CMK (cell line): ENCODE data around the gene KRT26.
"Not testable (repeated sequence)": the region's sequence is repeated elsewhere in the genome, so short reads cannot be mapped to it uniquely, and the experiment has no call there.

ENCODE experiments used
- DNase-seq: peaks from one replicate; pipeline ENCODE4 v3.0.0-alpha.2; 2010; ENCODE audit warnings: low read depth

KRT26 gene

DNA sequence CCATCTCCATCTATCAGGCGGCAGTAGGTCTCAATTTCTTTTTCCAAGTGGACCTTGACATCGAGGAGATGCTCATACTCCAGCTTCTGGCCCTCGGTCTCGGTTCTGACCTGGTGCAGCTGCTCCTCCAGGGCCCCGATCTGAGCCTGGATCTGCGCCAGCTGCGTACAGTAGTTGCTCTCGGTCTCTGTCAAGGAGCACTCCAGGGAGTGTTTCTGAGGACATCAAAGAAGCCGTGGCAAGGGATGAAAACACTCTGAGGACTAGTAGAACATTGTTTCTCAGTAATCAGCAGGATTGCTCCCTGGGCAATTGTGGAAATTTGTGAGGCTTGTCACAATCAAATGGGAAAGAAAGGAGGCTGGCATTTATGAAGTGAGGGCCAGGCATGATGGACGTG is 21.8 kb upstream of the KRT26 start:
- DNase-seq: no peak

DNA sequence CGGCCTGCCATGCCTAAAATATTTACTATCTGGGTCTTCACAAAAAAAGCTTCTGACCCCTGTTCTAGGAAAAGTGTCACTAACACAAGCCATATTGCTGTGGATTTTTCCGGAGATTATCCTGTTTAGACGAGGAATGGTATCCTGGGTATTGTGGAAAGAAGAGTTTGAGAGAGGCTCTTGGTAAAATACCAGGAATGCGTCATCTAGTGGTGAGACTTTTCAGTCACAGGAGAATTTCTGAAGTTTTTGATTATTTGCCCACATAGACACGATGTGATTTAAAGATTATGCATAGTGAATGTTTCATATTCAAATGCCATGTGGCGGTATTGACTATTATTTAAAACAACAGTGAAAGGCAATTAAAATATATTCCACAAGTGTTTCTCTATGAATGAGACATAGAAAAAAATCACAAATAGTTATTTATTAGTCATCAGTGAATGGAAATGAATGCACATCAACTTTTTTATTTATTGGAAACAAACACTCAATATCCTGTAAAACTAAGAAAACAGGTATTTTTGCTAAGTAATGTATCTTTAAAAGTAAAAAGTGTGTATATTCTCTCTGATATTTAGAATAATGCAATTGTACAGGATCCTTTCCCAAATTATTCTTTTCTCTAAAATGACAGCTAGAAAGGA is 19.9 kb upstream of the KRT26 start:
- DNase-seq: no peak

DNA sequence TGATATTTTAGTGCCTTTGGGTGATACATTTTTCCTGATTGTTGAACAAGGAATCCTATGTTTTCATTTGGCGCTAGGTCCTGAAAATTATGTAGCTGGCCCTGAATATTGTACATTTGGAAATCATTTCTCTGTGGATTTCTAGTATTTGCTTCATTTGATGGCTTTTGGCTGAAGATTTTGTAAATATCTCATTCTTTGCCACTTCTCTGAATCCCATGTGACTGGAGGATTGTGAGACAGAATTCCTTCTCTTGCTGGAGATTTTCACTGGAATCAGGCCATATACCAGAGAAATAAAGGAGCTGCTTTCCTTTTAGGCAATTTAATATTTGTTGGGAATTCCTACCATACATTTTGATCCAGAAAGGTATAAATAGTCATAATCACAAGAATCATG is 19.1 kb upstream of the KRT26 start:
- no peak for DNase-seq

DNA sequence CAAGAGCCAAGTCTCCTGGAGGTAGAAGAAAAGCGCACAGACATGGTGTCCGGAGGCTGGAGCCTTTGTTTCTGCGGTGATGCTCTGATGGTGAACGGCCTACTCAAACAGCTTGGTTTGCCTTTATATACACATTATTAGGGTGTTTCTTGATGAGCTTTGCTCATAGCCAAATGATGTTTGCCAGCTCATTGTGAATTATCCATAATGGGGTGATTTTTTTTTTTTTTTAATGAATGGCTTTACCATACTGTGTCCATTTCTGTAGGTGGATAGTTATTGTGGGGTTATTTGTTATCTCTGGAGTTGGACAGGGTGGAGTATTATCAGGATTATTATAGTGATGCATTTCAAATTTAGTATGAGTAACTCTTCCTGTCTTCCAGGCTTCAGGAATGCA is 10.4 kb upstream of the KRT26 start, which contains the start of gene KRT27:
TSS of gene KRT27 (minus strand) at position 101 of the 400 bp plus-strand sequence. CDS start at position 44, 57 bp downstream.
- DNase-seq: no peak

DNA sequence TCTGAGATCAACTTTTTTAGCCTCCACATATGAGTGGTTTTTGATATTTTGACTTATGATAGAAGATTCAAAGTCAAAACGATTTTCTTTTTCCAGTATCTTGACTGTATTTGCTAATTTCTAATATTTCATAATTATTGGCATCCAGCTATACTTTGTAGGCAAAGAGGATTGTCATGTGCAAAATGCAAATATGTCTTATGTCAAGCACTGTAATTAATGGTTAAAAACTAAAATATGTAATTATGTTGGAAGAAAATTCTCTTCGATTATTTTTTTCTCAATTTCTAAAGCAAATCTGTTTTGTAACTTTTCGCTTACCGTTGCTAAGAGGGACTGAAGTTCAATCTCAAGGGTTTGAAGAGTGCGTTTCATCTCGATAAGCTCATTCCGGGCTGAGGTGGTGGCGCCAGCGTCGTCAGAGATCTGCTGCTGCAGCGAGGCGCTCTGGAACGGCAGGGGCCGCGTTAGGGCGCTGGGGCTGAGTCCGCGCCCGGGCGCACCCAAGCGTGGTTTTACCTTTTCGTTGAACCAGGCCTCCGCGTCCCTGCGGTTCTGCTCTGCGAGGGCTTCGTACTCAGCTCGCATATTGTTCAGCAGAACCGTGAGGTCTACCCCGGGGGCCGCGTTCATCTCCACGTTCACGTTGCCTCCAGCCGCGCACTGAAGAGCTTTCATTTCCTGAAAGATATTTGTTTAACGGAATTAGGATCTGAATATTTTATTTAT is 7.3 kb upstream of the KRT26 start:
- DNase-seq: no peak

DNA sequence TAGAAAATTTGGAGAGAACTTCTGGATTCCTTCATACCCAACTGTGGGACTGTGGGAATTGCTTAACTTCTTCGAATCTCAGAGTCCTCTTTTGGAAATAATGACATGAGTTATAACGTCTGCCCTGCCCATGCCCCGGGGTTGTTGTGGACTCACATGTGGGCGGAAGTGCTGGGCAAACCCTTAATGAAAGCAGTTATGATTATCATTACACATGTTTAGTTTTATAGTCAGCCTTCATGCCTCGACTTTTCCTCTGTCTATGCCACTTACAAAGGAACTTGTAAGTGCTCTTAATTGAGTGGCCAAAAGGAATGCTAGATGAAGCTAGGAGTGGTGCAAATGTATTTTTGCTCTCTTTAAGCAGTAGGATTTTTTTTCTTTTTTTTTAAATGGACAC is 6.5 kb upstream of the KRT26 start:
- DNase-seq: no peak

DNA sequence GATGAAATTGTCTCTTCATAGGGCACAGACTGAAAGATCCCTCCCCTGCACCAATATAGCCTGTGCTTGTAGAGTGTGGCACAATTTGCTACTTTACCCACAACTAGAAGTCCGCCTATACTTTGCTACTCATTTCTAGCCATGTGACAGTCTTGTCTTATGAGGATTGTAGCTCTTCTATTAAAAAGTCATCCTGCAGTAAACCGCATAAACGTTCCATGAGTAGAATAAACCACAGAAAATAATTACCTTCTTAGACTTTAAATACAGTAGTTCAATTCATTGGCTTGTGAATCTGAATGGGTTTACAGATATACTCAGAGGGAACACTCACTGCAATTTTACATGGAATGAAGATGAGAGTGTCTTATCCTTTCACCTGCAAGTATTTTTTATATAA is 6.0 kb upstream of the KRT26 start:
- DNase-seq: no peak

DNA sequence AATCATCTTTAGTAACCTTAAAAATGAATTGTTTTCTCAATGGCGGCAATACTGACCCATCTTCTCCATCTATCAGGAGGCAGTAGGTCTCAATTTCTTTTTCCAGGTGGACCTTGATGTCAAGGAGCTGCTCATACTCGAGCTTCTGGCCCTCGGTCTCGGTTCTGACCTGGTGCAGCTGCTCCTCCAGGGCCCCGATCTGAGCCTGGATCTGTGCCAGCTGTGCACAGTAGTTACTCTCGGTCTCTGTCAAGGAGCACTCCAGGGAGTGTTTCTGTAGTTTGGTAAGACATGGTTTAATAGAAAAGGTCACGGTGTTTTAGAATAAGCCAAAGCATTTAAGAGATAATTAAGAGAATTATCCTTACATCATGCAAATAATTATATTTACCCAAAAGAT is 5.5 kb upstream of the KRT26 start:
- DNase-seq: no peak

DNA sequence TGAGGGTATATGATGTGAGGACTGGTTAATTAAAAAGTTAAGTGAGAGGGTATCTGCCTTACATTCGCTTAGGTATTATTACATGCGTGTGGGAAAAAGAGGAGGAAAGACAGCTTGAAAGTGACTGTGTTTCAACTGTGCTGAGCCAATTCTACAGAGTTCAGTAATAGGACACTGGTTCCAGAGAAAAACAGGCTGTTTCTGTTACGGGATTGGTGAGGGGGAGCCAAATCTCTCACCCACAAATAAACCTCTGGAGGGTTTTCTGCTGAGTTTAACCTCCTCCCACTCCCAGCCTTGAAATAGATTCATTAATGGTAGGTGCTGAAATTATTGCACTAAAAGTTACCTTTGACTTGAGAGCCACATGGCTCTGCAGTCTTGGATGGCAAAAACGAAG is 3.9 kb upstream of the KRT26 start:
- DNase-seq: no peak

DNA sequence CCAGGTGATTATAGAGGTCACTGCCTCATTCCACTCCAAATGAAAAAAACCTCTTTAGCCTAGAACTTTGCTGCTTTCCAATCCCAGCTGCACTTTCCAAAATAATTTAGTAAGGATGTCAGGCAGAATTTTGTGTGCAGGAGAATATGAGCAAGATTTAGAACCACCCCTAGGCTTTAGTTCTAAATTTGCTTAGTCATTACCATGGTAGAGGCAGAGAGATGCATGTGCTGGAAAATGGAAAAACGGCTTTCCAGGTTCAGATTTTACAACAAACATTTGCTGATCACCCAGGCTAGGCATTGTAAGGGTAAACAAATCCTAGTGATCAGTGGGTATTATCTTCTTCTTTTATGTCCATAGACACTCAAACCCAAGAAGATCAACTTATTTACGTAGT is 6.3 kb downstream of the KRT26 start:
- DNase-seq: no peak

DNA sequence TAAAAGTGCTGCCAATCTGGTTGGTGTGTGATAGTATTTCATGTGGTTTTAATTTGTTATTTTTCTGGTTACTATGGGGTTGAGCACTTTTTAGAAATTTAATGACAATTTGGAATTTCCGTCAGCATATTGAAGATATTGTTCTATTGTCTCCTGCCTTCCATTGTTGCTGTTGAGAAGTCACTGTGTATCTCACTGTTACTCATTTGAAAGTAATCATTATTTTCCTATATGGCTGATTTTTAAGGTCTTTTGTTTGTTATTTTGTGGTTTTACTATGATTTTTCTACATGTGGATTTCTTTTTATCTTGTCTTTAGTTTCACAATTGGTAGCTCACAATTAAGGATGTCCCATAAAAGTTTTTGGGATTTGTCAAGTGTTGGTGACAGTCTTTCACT is 8.2 kb downstream of the KRT26 start:
- DNase-seq: no peak

DNA sequence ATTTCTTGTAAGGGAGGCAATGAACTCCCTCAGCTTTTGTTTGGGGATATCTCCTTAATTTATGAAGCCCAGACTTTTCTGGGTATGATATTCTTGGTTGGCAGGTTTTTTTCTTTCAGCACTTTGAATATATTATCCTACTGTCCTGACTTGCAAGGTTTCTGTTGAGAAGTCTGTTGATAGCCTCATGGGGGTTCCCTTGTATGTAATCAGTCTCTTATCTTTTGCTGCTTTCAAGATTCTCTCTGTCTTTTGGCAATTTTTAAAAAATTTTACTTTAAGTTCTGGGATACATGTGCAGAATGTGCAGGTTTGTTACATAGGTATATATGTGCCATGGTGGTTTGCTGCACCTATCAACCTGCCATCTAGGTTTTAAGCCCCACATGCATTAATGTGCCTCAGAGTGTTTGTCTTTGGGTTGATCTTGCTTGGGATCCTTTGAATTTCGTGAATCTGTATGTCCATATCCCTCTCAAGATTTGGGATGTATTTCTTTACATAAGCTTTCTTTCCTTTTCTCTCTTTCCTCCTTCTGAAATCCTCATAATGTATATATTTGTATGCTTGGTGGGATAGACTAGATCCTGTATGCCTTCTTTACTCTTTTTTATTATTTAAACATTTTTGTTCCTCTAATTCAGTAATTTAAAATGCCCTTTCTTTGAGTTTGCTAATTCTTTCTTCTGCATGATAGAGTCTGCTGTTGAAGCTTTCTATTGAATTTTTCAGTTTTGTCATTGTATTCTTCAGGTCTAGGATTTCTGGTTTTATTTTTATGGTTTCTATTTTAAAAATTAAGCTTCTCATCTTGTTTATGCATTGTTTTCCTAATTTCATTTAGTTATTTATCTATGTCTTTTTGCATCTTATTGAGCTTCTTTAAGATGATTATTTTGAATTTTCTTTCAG is 11.6 kb downstream of the KRT26 start:
- DNase-seq: no peak

DNA sequence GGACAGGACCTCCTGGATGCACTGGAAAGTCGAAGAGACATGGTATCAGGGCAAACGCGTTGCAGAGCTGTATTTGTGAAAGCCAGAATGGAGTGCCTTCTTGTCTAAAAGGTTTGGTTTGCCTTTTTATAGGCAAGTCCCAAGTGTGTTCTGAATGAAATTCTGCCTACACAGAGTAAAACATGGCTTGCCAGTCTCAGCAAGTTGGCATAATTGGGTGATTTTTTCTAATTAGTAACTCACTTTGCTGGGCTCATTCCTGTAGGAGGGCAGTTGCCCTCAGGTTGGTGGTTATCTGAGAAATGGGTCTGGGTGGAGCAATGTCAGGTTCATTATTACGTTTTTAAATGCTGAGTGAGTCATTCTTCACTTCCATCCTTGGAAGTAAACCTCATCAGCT is 16.8 kb downstream of the KRT26 start, which contains the start of gene KRT25:
TSS of gene KRT25 (minus strand) at position 101 of the 400 bp plus-strand sequence. CDS start at position 41, 60 bp downstream.
- no peak for DNase-seq

DNA sequence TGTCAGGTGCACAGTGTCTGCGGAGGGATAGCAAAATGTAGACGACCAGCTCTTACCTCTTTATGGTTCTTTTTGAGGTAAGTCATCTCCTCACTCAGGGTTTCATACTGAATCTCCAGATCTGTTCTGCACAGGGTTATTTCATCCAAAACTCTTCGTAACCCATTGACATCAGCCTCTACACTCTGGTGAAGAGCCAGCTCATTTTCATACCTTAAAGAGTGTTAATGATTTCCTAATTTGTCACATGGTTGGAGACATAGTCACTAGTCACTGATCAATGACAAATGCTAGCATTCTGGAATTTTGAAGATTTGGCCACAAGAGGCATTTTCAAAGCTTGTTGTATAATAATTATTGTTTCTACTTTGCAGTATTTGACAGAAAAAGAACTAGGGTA is 18.2 kb downstream of the KRT26 start:
- no peak for DNase-seq

DNA sequence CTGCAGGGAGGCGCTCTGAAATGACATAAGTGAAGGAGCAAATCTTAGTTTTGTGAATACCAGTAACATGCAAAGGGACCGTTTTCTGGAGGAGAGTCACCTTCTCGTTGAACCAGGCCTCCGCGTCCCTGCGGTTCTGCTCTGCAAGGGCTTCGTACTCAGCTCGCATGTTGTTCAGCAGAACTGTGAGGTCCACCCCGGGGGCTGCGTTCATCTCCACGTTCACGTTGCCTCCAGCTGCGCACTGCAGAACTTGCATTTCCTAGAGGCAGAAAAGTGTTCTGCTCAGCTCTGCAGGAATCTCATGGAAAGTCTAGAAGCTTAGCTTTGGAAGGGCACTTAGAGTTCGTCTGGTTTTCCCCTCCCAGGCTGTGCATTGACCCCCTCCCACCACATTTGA is 20.9 kb downstream of the KRT26 start:
- no peak for DNase-seq

DNA sequence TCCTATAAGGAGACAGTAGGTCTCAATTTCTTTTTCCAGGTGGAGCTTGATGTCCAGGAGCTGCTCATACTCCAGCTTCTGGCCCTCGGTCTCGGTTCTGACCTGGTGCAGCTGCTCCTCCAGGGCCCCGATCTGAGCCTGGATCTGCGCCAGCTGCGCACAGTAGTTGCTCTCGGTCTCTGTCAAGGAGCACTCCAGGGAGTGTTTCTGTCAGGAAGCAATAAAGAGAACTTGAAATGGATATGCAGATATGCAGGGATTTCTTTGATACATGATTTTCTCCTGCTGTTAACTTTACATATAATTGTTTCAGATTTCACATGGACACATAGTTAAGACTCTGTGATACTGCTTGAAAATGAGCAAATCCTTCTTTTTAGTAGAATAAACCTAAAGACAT is 21.6 kb downstream of the KRT26 start:
- no peak for DNase-seq

DNA sequence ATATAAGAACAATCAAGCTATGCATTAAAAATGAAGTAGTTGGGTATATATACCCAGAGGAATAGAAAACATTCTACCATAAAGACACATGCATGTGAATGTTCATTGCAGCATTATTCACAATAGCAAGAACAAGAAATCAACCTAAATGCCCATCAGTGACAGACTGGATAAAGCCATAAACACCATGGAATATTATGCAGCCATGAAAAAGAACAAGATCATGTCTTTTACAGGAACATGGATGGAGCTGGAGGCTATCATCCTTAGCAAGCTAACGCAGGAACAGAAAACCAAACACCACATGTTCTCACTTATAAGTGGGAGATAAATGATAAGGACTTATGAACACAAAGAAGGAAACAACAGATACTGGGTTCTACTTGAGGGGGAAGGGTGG is 23.3 kb downstream of the KRT26 start:
- DNase-seq: not testable (repeated sequence)

DNA sequence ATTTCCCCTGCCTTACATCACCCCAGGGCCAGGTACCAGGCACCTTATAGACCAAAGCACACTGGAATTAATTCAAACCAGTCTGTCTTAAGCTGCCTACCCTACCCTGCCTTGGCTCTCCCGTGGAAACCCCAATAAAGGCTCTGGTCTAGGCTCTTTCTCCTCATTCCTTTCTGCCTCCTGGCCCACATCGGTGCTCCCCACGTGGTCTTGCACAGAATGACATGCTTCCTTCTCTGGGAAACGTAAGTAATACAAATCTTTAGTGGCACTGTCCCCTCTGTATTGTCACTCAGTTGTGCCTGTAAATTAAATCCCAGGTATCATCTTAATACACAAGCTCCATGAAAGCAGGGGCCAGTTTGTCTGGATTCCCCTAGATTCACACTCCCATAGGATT is 33.4 kb downstream of the KRT26 start:
- DNase-seq: no peak

DNA sequence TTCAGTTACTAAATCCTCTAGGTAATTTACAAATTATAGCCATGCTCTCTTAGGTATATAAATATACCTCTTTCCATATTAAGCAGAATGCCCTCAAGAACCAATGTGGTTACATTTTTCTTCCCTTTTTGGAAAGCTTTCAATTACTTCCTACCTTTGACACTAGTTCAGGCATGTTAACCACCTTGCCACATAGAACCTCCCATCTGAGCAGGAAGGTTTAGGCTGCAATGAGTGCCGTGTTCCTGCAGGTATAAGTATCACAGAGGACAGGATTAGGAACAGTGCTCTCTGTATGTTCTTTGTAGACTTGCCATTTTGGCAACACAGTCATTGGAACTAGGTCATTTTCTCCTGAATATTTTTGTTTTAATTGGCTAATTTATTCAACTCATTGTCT is 37.0 kb downstream of the KRT26 start:
- DNase-seq: no peak

DNA sequence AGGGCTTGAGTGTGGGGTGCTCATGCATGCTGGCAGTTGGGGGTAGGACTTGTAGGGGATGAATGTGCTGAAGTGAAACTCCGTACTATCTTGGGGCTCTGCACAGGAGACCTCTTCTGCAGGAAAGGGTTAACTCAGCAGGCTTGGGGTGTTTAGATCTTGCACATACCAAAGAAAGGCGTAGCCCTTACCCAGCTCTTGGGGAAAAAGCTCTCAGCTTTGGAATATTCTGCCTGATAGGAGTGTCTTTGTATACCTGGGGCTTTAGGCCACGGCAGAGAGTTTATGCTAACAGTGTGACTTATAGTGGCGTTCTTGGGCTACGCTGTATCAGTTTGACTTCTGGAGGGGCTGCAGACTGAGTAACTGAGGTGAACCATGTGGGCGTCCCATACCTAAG is 38.0 kb downstream of the KRT26 start:
- DNase-seq: no peak

DNA sequence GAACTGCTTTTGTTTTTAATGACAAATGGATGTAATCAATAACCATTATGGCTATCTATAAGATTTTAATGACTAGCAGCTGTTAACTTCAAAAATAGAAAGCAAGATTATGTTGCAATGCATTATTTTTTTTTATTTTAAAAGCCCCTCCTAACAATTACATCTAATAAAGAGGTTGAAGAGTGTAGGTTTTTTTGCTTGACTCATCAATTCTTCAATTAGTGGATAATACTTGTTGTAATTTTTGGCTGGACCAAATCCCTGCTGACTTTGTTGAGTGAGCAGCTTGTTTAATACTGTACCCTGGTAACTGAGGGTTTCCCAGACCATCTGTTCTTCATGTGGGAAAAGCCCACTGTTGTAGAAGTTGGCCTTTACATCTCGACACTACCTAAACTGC is 41.0 kb downstream of the KRT26 start:
- no peak for DNase-seq

DNA sequence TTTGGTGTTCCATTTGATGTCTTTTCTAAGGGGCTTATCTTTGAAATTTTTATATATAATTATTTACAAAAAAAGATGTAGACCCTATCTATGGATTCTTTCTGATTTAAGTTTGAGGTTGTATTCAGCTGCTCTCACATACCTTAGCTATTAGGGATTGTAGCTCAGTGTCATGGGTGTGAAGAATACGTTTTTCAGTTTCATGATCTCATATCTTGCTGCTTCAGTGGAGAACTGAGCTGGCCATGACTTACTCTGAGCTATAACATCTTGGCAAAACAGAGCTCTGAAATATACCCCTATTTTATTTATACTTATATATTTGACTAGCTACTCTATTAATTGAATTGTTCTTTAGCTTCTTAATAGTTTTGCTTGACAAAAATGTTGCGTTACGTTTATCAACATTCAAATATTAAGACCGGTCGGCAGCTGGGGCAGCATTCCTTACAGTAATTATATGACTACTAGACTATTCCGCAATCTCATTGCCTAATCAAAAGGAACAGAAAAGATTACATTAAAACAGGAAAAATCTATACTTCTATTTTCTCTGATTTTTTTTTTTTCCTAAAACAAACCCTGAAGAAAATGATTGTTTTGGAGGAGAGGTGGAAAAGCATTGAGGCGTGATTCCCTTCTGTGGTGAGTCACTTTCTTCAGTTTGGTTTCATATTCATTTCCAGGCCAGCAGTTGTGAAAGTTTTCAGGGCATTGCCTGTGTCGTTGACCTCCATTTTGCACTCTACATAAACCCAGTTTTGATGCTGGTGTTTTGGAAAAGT is 44.4 kb downstream of the KRT26 start:
- no peak for DNase-seq
